ENCODE data around the gene NASP.
"Not testable (repeated sequence)": the region's sequence is repeated elsewhere in the genome, so short reads cannot be mapped to it uniquely, and the experiment has no call there.

The NASP gene

GRCh38 chr1:45569962-45570581, 13.8 kb upstream of the NASP start:
- DNase-seq (ENCODE audit: low read depth) = no peak

DNA sequence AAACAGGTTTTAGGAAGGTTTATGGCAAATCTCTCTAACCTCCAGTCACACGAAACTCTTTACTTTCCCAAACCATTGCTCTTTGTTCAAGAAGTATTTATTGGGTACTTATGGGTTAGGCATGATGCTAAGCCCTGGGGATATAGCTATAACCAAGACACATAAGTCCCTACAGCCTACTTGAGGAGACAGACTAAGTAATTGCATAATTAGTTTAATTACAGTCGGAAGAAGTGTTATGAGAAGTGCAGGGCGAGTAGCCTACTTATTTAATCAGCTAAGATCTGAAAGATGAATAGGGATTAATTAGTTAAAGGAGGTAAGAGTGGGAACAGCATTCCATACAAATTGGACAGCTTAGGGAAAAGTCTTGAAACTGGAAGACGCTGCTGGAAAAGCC, 13.2 kb upstream of the NASP start:
- no peak for DNase-seq (ENCODE audit: low read depth)

DNA sequence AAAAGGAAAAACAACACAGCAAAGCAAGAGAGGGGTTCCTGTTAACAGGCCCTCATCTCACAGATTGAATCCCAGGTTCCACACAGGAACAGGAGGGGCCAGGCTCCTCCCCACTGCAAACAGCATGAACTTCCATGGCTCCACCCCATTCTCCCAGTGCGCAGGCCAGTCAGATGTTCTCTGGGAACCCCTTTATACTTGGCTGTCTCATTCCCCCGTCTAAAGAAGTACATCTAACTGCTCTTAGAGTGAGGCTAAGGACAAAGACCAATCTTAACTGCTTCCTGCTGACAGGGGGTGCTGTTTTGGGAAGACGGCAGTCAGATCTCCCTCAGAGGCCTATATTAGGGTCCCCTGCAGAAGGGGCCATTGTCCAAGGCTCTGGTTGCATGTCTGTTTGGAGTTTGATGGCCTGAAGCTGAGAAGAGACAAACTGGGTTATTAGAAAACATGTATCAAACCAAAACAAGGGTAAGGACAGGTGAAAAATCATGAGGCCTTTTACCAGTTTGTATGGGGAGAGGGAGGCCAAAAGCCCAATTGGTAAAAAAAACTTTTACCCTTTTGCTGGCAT, 10.5 kb upstream of the NASP start:
- no peak for DNase-seq (ENCODE audit: low read depth)

- DNase-seq (ENCODE audit: low read depth) = no peak
Measured at GRCh38 chr1:45574105-45574626, 9.7 kb upstream of the NASP start.

DNA sequence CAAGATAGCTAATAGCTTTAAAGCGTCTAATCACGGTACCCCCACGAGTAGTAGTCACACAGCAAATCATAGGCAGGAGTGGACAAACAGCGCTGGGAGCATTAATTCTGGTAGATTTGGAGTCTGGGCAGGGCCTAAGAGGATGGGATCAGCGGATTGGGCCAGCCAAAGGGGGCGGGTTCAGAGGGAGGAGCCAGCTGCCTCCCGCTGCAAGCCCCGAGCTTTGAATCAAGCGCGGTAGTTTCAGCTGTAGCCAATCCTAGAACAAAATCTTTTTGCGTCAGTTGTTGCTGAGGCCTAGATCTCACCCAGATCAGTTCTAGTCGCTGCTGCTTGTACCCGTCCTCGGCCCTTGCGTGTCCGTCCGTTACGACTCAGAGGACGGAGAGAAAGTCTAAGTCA, 576 bp upstream of the NASP start:
- peak; percentile 93 for DNase-seq (ENCODE audit: low read depth)

DNA sequence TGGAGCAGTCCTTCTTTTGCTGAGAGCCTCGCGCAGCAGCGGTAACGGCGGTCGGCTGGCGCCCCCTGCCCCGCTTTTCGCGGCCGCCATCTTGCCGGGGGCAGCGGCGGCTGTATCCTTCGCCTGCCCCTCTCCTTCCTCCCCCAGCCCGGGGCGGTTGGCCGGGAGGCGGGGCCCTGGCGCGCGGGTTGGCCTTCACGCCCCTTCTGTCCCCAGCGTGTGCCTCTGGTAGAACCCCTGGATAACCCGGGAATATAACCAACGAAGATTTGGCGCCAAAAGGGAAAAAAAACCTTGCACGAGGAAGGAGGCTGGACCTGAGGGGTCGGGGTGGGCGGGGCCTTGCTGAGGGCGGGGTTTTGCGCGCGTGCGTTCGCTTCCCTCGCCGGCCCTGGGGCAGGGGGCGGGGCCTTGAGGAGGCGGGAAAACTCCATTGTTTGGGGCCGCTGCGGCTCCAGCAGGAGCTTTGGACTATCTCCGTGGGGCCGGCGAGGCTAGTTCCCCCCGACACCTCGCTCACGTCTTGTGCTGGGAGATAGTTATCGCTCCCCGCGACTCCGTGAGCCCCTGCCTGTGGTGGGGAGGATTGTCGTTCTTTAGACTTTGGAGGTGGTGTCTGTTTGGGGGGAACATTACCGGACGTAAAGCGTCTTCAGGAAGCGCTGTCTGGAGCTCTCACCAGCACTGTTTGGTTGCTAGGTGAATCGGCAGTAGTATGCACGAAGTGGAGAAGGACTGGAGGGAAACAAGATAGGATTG, 689 bp downstream of the NASP start:
- no peak for DNase-seq (ENCODE audit: low read depth)

- DNase-seq (ENCODE audit: low read depth) = no peak
Measured at GRCh38 chr1:45585110-45585426, 1.2 kb downstream of the NASP start.

GRCh38 chr1:45585496-45586075, 1.7 kb downstream of the NASP start:
- DNase-seq (ENCODE audit: low read depth) = no peak

DNA sequence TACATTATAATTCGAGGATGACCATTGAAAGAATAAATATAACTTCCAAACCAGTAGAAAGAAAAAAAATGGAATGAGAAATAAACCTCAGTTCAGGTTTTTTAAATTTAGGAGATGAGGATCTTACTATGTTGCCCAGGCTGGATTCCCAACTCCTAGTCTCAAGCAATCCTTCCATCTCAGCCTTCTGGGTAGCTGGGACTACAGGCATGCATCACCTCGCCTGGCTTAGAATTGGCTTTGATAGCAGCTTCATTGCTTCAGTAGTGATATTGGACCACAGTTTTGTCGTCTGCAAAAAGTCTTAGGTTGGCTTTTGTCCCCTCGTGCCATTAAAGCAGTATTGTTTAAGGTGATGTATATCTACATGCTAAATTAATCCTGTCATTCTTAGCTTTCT, 2.9 kb downstream of the NASP start:
- no peak for DNase-seq (ENCODE audit: low read depth)

DNA sequence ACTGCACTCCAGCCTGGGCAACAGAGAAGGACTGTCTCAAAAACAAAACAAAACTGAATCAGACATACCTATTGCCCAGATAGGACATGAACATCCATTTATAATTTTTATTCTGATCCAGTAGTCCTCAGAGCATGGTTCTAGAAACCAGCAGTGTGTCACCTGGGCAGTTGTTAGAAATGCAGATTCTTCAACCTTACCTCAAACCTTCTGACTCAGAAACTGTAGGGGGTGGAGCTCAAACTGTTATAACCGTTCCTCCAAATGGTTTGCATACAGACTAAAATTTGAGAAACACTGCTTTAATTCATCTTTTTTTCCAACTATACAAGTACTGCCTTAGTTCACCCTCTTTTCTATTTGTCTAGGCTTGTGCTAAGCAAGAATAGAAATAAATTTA, 6.0 kb downstream of the NASP start:
- no peak for DNase-seq (ENCODE audit: low read depth)

DNA sequence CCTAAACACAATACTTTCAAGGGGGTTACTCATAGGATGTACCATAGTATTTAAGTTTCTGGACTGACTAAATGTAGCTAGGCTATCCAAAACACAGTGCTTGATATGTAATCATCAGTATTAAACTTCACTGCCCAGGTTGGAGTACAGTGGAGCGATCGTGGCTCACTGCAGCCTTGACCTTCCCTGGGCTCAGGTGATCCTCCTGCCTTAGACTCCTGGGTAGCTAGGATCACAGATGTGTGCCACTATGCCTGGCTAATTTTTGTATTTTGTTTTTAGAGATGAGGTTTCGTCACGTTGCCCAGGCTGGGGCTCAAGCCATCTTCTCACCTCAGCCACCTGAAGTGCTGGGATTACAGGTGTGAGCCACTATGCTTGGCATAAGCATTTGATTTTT, 10.6 kb downstream of the NASP start:
- DNase-seq (ENCODE audit: low read depth) = no peak

GRCh38 chr1:45596765-45597164, 12.9 kb downstream of the NASP start:
- DNase-seq (ENCODE audit: low read depth) = not testable (repeated sequence)

DNA sequence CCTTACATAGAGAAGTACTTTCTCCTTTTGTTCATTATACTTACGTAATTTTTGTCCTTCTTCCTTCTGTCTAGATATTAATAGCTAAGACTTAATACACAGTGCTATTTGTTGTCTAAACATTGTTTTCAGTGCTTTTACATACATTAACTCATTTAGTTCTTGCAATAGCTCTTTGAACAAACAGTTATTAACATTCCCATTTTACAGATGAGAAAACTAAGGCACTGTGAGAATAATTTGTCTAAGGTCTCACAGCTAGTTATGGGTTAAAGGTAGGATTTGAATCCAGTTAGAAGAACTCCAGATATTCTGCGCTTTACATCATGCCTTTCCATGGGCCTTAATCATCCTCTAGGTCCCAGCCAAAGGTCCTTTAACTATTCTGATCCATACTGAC, 20.4 kb downstream of the NASP start:
- DNase-seq (ENCODE audit: low read depth) = no peak

- no peak for DNase-seq (ENCODE audit: low read depth)
Measured at GRCh38 chr1:45607404-45608074, 23.7 kb downstream of the NASP start.

DNA sequence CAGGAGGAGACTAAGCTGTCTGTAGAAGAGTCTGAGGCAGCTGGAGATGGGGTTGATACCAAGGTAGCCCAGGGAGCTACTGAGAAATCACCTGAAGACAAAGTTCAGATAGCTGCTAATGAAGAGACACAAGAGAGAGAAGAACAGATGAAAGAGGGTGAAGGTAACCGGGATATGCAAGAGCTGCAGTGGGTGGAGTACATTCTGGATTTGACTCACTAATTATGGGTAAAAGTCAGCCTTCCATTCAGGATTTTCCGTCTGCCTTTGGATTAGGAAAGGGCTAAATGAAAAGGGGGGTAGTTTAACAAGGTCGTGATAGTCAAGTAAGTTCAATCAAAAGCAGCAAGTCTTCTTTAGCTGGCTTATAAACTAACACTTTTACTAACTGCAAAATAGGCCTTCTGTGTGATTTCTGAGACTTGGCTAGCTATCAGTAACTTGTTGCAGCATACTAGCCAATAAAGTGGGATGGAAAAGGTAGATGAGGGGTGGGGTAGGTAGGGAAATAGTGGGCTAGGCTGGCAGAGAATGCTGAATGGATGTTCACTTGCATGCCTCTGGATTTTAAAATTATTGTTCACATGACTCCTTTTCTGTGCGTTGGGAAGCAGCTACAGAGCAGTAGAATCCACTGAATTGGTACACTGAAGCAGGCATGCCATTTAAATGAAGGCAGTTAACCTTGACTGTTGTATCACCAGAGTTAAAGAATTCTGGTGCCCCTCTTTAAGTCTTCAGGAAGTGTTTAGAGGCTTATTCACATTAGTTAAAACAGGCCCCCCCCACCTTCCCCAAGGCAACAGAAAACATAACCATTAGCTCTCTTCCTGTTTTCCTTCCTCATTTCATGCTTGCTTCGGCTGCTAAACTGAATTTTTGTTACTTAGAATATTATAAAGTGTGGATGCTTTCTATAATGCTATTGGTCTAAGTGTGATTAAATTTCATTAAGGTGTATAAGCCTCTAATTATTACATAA, 24.6 kb downstream of the NASP start:
- DNase-seq (ENCODE audit: low read depth) = no peak

GRCh38 chr1:45610589-45611226, 26.9 kb downstream of the NASP start:
- DNase-seq (ENCODE audit: low read depth) = no peak

DNA sequence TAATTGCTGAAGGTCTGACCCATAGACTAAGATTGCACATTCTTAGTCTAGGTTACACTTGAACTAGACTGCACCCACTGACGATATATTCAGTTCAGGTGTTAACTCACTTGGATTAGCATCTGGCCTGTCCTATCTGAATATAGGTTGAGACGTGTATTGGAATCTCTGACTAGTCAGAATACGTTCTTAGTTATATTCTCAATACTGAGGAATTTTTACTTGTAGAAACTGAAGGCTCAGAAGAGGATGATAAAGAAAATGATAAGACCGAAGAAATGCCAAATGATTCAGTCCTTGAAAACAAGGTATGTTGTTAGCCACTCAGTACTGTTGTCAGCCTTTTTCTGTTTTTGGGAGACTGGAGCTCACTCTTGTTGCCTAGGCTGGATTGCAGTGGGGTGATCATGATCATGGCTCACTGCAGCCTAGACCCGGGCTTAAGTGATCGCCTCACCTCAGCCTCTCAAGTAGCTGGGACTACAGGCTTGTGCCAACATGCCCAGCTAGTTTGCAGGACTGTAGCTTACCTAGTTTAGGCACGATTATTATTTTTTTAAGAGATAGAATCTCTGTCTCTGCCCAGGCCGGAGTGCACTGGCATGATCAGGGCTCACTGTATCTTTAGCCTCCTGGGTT, 29.2 kb downstream of the NASP start:
- no peak for DNase-seq (ENCODE audit: low read depth)

GRCh38 chr1:45615885-45616284, 32.0 kb downstream of the NASP start:
- DNase-seq (ENCODE audit: low read depth) = no peak

DNA sequence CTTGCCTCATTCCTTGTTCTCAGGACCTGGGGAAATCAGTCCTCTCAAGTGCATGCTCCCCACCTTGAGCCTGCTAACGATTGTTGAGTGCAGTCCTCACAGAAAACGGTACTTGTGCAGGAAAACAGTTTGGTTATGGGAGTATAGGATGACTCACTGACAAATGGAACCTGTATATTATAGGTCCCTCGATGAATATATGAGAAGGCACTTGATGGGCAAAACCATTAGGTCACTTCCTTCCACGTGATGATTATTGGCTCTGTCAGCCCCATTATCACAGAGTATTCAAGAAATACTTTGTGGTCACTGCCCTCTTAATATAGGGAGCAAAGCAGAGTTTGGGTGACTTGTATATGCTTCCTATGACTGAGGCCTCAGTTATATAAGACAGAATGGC, 33.8 kb downstream of the NASP start:
- no peak for DNase-seq (ENCODE audit: low read depth)

DNA sequence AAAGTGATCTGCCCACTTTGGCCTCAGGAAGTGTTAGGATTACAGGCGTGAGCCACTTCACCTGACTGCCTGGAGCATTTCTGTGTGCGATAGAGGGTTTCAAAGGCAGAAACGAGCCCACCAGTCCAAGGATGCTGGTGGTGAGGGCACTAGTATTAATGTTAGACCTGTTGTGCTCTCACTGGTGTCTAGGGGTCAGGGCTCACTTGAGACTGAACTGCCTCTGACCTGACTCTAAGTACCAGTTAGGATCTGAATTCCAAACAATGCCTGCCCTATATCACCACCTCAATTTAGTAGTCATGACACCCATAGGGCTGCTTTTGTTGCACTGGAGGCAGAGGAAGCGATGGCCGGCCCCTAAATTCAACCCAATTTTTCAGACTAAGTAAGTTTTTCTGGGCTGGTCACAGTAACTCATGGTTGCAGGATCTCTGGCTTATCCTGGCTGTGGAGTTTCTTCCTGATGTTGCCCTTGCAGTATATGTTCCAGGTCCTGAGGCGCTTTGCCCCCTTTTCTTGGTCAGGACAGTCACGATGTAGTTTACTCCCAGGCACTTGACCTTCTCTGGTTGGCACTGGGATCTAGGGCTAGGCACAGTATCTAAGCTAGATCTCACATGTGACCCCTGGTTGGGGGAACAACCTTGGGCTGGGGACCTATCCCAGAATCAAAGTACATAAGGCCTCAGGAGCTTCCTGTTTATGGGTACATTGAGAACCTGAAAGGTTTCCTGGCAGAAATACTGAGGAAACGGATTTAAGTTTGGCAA, 35.5 kb downstream of the NASP start:
- no peak for DNase-seq (ENCODE audit: low read depth)
